Retinal pigment epithelial cell (primary cell): ENCODE data around the gene PLIN4.

Experiments used
- DNase-seq: peaks from one replicate; pipeline ENCODE4 v3.0.0-alpha.2; 2010; ENCODE audit warnings: low read depth
- H3K4me3 ChIP-seq: 2 replicates; pipeline ENCODE4 v1.5.1; 2011; ENCODE audit warnings: mild to moderate bottlenecking, low read length, control low read depth, moderate library complexity
- CTCF ChIP-seq: conservative IDR thresholded peaks from 2 replicates; pipeline ENCODE4 v1.5.1; 2011; ENCODE audit warnings: low read depth, low read length, control low read depth, inconsistent platforms

PLIN4 gene

GRCh38 chr19:4455719-4456475 is 62.4 kb downstream of the PLIN4 start:
- no peak for TF ChIP-seq CTCF
- peak overlapping the region; percentile 92 for H3K4me3 ChIP-seq
- DNase-seq = no peak

GRCh38 chr19:4454747-4455718 is 63.3 kb downstream of the PLIN4 start:
- DNase-seq = no peak
- peak overlapping the region; percentile 92 for H3K4me3 ChIP-seq
- TF ChIP-seq CTCF = no peak

GRCh38 chr19:4453232-4454179 is 64.8 kb downstream of the PLIN4 start:
- H3K4me3 ChIP-seq = no peak overlapping the region
- TF ChIP-seq CTCF = no peak
- no peak for DNase-seq

- no peak overlapping the region for H3K4me3 ChIP-seq
- no peak for TF ChIP-seq CTCF
- no peak for DNase-seq
These were observed 65.9 kb downstream of the PLIN4 start for GRCh38 chr19:4452230-4452990.
